Measurements from ENCODE around the gene GULP1. TPM values are rescaled to one million over a fixed set of nuclear protein-coding genes. Genes with fewer than 3 reads are reported as not detected.

GULP1 gene
- total RNA-seq, 1 donor from 2014 or later, result 54.1 TPM

DNA sequence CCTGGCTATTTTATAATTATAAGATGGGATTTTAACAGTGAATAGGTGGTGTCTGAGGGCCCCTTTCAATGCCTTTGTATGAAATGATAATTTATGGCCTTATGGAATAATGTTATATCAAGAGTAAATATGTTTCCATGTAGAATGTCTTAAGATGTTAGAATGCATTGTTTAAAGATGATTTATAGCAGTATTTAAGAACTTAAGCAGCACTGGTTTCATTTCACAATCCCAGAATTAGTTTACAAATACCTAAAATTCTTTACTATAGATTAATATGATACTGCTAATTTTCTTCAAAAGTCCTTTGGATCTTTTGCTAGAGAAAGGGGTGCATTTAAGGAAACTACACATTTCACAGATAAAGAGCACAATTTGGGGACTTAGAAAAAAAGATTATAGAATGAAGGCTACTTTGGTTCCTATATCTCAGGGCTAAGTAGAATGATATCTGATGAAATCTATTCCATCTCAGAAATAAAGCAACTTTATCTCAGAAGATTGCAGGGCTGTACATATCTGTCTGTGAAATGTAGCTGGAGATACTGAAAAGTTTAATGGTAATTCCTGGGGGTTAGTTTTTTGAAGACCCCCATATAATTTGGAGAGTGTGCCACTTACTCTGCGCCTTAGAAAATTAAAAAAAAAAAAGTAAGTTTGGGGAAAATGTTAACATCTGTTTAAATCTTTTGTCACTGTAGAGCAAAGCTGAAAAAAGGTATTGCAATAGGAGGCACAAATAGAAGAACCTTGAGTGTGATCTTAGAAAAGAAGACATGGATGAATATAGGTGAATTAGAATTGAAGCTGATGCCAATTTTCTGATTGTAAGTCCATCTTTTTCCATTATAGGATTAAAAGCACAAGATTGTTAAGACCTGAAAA lies 123.4 kb downstream of the GULP1 start:
- DNase-seq (ENCODE audit: low read depth), result no peak

GRCh38 chr2:188415754-188416083 lies 124.0 kb downstream of the GULP1 start:
- no peak for DNase-seq (ENCODE audit: low read depth)

DNA sequence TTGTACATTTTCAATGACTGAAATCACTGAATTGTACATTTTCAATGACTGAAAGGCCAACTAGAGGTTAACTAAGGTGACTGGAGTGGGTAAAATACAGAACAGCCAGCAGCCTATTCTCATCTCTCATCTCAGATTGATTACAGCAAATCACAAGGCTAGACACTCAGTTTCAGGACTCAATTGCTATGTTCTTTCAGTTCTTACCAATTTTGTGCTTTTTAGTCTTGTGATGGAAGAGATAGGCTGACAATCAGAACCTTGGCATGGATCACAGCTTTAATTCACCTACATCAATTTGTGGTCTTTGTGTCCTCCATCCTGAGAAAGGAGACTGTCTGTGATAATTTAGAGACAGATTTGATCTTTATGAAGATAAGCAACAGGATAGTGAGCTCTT lies 124.7 kb downstream of the GULP1 start:
- DNase-seq (ENCODE audit: low read depth), result no peak

DNA sequence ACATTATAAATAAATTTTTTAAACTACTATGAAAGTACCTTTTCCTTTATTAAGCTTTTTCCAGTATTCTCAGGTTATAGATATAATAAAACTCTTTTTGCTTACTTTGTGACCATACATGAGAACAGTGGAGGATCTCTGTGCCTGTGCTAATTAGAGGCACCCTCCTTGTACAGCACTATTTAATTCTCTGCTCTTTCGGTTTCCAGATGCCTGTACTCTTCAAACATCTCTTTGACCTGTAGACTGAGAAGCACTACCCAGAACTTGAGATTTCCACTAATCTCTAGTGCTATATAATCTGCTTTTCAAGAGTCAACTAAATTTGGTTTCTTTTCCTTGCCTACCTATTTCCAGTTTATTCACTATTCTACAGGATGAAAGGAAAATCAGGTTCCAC lies 131.1 kb downstream of the GULP1 start:
- DNase-seq (ENCODE audit: low read depth), result no peak

DNA sequence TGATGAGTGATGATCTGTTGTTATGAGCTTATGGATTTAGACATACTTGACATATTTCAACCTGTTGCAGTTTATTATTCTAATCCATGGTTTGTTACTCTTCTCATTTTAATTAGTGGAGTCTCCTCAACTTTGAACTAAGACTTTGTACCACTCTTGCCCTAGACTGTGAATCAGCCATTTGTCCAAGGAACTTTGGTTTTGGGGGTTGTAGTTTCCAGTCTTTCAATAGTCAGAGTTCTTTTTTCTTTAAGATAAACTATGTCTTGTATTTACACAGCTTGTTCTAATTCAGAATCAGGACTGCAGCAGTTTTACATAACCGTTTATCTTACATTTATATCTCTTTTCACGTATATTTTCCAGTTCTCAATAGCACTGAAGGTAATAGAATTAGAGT lies 133.6 kb downstream of the GULP1 start:
- no peak for DNase-seq (ENCODE audit: low read depth)

- DNase-seq (ENCODE audit: low read depth), result no peak
These were observed 134.4 kb downstream of the GULP1 start for GRCh38 chr2:188426121-188426520.

DNA sequence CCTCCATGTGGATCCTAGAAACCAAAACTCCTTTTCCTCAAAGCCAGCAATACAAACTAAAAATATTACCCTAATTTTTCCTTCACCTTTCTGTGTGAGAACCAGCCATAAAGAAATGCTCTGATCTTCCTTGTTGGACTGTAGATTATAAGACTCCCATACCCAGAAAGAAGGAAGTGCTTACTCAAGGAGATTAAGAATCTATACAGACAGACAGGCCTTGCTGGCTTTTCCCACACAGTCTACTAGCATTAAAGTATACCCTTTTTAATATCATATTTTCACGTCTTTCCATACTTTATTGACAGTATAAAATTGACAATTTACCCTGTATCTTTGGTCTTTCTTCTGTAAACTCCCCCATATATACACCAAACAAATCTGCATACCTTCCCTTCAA lies 139.0 kb downstream of the GULP1 start:
- DNase-seq (ENCODE audit: low read depth), result no peak

DNA sequence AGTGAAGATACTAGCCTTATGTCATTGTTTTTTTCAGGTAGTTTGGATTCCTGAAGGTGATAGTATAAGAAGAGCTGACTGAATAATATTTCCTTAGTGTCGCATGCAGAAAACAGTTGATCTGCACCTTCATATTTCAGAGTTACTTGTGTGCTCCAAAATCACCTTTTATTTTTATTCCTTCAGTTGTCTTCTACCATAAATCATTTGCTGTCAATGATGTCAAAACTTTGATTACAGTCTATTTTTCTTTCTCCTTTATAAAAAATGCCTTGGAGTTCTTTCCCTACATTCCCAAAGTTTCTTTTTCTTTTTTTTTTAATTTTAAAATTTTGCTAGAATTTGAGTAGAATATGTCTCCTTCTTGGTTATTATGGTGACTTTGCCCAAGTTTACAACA lies 142.3 kb downstream of the GULP1 start:
- DNase-seq (ENCODE audit: low read depth), result no peak

DNA sequence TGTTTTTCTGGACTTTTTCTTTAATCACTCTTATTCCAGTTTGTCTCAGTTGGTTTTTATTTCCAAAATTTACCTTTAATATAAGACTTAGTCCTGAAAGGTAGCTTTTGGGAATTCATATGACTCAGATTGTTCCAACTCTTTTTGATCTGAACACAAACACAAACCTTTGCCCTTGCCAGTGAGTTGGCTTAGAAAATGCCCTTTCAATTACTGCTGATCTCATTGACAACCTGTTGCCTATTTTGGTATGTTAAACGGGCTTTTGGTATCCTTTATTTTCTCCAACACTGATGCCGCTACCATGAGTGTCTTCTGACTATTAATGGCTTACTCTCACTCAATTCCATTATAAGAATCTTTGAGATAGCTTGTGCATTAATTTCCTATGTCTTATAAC lies 143.4 kb downstream of the GULP1 start:
- DNase-seq (ENCODE audit: low read depth), result no peak

DNA sequence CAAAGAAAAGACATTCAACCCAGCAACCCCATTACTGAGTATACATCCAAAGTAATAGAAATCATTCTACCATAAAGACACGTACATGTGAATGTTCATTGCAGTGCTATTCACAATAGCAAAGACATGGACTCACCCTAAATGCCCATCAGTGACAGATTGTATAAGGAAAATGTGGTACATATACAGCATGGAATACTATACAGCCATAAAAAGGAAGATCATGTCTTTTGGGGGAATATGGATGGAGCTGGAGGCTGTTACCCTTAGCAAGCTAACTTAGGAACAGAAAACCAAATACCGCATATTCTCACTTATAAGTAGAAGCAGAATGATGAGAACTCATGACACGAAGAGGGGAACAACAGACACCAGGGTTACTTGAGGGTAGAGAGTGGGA lies 145.9 kb downstream of the GULP1 start:
- DNase-seq (ENCODE audit: low read depth), result no peak

DNA sequence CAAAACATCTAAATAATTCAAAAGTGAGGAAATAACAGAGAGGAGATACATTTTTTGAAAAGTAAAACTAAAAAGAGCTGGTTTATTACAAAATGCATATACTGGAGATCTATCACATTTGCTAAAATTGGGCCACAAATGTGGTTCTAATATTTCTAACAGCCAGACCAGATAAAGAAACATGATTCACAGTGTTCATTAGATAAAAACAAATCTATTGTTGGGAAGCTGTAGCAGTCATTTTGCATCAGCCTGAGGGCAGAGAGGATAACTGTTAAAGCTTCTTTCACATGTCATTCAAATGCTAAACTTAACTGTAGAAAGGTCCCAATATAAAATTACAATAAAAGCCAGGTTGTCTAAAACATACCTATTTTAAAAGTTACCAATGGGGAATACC lies 148.3 kb downstream of the GULP1 start:
- DNase-seq (ENCODE audit: low read depth), result no peak

DNA sequence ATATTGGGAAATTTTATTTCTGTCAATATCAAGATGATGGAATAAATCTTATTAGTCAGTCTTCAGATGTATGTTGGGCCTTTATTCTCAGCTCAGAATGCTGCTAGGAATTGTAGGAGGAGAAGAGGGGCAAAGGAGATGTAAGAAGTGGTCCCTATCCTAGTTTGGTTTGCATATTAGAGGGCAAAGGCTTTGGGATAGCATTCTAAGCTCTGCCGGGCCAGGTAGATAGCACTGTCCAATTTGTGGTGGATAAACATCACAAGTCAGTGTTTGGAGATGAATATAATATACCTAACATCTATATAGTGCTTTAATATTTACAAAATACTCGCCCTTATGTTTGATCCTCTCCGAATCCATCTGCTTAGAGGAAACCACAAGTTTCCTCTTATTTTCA lies 149.2 kb downstream of the GULP1 start:
- DNase-seq (ENCODE audit: low read depth), result no peak

DNA sequence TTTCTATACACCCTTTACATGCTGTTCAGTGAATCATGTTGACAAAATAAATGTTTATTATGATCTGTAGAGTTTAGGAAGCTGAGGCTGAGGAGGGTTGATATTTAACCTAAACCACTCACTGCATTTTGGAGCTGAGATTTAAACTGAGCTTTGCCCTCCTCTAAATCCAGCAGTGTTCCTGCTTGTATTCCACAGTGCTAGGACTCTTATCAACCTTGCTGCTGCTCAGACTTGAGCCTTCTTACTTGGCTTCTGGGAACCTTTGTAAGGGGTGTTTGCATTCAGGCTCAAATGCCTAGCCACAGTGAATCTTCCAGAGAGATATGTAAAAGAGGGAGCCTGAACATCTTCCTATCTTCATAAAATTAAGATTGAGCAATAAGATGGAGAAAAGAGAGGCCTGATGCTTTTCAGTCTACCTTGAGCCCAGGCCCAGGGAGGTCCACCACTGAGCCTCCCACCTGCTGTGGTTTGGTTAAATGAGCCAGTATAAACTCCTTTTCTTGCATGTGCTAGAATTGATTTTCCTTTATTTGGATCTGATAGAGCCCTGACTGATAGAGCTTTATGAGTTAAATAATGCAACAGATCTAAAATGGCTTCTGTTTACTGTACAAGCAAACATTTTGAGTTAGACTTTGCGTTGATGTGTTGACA lies 149.7 kb downstream of the GULP1 start:
- no peak for DNase-seq (ENCODE audit: low read depth)

GRCh38 chr2:188443207-188443606 lies 151.5 kb downstream of the GULP1 start:
- DNase-seq (ENCODE audit: low read depth), result no peak

DNA sequence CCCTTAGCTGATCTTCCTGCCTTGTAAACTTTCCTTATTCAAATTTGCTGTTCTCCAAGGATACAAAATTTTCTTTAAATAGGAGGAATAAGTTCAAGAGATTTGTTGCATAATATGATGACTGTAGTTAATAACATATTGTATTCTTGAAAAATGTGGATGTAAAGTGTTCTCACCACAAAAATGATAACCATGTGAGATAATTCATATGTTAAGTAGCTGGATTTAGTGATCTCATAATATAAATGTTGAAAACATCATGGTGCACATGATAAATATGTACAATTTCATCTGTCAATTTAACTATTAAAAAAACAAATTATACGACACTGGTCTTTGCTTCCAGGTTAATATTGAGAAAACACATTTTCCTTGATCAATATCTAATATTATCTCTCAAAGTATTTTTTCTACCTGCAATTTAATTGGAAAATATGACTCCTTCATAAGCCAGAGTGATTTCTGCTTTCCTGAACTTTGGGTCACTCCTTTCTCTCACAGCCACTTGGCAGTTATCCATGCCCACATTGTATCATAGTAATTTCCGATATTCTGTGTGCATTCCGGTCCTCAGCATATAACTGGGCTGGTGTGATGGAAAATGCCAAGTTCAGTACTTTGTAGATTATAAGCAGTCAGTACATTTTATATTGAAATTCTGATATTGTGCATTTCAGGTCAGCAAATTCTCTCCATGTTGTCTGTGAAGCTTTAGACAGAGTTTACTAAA lies 152.6 kb downstream of the GULP1 start:
- no peak for DNase-seq (ENCODE audit: low read depth)

- DNase-seq (ENCODE audit: low read depth), result no peak
These were observed 157.9 kb downstream of the GULP1 start for GRCh38 chr2:188449561-188449960.

- no peak for DNase-seq (ENCODE audit: low read depth)
These were observed 158.3 kb downstream of the GULP1 start for GRCh38 chr2:188449971-188450370.

- no peak for DNase-seq (ENCODE audit: low read depth)
These were observed 159.2 kb downstream of the GULP1 start for GRCh38 chr2:188450732-188451483.

DNA sequence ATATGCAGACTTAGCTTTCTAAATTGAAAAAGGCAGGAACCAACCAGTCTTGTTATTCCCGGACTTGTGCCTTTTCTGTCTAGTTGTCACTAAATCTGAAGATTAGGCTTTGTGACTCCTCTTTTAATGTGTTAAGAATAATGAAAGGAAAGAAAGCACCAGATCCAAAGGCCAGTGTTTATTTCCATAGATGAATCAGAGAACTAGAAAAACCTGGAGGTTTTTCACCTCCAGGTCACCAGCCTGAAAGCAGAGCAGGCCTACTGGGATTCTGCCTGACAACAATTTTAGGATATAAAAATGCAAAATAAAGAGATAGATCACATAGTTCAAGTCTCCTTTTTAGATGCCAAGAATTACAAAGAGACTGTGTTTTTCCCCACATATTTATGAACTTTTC lies 160.4 kb downstream of the GULP1 start:
- no peak for DNase-seq (ENCODE audit: low read depth)

DNA sequence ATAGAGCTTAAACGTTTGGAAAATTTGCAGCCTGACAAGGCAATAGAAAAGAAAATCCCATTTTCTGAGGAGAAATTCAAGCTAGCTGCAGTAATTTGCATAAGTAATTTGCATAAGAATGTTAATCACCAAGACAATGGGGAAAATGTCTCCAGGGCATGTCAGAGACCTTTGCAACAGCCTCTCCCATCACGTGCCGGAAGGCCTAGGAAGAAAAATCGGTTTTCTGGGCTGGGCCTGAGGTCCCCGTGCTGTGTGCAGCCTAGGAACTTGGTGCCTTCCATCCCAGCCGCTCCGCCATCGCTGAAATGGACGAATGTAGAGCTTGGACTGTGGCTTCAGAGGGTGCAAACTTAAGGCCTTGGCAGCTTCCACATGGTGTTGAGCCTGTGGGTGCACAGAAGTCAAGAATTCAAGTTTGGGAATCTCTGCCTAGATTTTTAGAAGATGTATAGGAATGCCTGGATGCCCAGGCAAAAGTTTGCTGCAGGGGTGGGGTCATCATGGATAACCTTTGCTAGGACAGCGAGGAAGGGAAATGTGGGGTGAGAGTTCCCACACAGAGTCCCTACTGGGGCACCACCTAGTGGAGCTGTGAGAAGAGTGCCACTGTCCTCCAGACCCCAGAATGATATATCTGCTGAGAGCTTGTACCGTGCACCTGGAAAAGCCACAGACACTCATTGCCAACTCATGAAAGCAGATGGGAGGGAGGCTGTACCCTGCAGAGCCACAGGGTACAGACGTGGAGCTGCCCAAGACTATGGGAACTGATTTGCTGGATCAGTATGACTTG lies 164.6 kb downstream of the GULP1 start:
- peak; percentile 5 for DNase-seq (ENCODE audit: low read depth)

- no peak for DNase-seq (ENCODE audit: low read depth)
These were observed 167.4 kb downstream of the GULP1 start for GRCh38 chr2:188459061-188459460.

Measured in myocyte (in vitro differentiated cells).